GM23248 (cell line): ENCODE data around the gene KCNK1. TPM values are rescaled to one million over a fixed set of nuclear protein-coding genes. Genes with fewer than 3 reads are reported as not detected.

Experiments used
- DNase-seq: peaks from one replicate; pipeline ENCODE4 v3.0.0-alpha.2; 2015
- H2AFZ ChIP-seq: fragments of 200-600 bp; sonication (generic); 2 replicates; pipeline ENCODE4 v1.6.1; 2016; ENCODE audit warnings: antibody characterized with exemption
- H3F3A ChIP-seq: fragments of 200-600 bp; sonication (generic); 2 replicates; pipeline ENCODE4 v1.6.1; 2016; ENCODE audit warnings: mild to moderate bottlenecking, antibody characterized with exemption, mixed run types; ENCODE audit not compliant: insufficient read depth
- H3K27ac ChIP-seq: fragments of 200-600 bp; sonication (generic); 2 replicates; pipeline ENCODE4 v1.5.1; 2016; ENCODE audit warnings: mild to moderate bottlenecking
- H3K27me3 ChIP-seq: fragments of 200-600 bp; sonication (generic); replicated peaks from 2 replicates; pipeline ENCODE4 v1.6.1; 2016; ENCODE audit warnings: mild to moderate bottlenecking; ENCODE audit not compliant: insufficient read depth
- H3K36me3 ChIP-seq: fragments of 200-600 bp; sonication (generic); 2 replicates; pipeline ENCODE4 v1.6.1; 2016; ENCODE audit warnings: low read depth, mild to moderate bottlenecking
- H3K4me1 ChIP-seq: fragments of 200-600 bp; sonication (generic); 2 replicates; pipeline ENCODE4 v1.6.1; 2016; ENCODE audit warnings: mild to moderate bottlenecking; ENCODE audit not compliant: insufficient read depth
- H3K4me2 ChIP-seq: fragments of 200-600 bp; sonication (generic); one replicate; pipeline ENCODE4 v1.6.1; 2016; ENCODE audit warnings: mild to moderate bottlenecking; ENCODE audit not compliant: unreplicated experiment
- H3K4me3 ChIP-seq: fragments of 200-600 bp; sonication (generic); 2 replicates; pipeline ENCODE4 v1.5.1; 2016; ENCODE audit warnings: mild to moderate bottlenecking
- H3K79me2 ChIP-seq: fragments of 200-600 bp; sonication (generic); 2 replicates; pipeline ENCODE4 v1.6.1; 2016; ENCODE audit warnings: mild to moderate bottlenecking; ENCODE audit not compliant: insufficient read depth
- H3K9ac ChIP-seq: fragments of 200-600 bp; sonication (generic); 2 replicates; pipeline ENCODE4 v1.6.1; 2016; ENCODE audit warnings: mild to moderate bottlenecking
- H3K9me2 ChIP-seq: fragments of 200-600 bp; sonication (generic); 2 replicates; pipeline ENCODE4 v1.6.1; 2016; ENCODE audit warnings: mixed run types, mild to moderate bottlenecking, moderate library complexity; ENCODE audit not compliant: insufficient read depth
- H3K9me3 ChIP-seq: fragments of 200-600 bp; sonication (generic); one replicate; pipeline ENCODE4 v1.6.1; 2017; ENCODE audit warnings: low read depth
- H4K20me1 ChIP-seq: fragments of 200-600 bp; sonication (generic); 2 replicates; pipeline ENCODE4 v1.6.0; 2016; ENCODE audit not compliant: insufficient read depth
- EZH2 ChIP-seq: fragments of 200-600 bp; sonication (generic); IDR thresholded peaks from 2 replicates; pipeline ENCODE4 v1.6.1; 2018; ENCODE audit warnings: antibody characterized with exemption, mild to moderate bottlenecking; ENCODE audit not compliant: insufficient read depth, poor library complexity, severe bottlenecking
- EZH2phosphoT487 ChIP-seq: fragments of 200-600 bp; sonication (generic); IDR thresholded peaks from 2 replicates; pipeline ENCODE4 v1.6.1; 2018; ENCODE audit warnings: antibody characterized with exemption, moderate library complexity, mild to moderate bottlenecking, low read depth; ENCODE audit not compliant: insufficient read depth
- WGBS, 2 experiments: methylation state at CpG; one replicate each; pipeline ENCODE4 v1.1.6; 2015 to 2017; ENCODE audit warnings: low lambda C conversion rate in 2 of 2, low coverage in 1 of 2; ENCODE audit errors: missing lambda C conversion rate in 2 of 2; 5-methylcytosine and 5-hydroxymethylcytosine counted together
- in situ Hi-C: fragments of 300-500 bp; cut with MboI; formaldehyde crosslinking; loops from 2 replicates; pipeline ENCODE4 v1.15.0; 2020
- microRNA-seq: library from miRNA; unstranded; fragments of <30 nt; microRNA quantifications from one replicate; pipeline ENCODE4, GENCODE V29; 2016; ENCODE audit warnings: borderline number of aligned reads
- polyA plus RNA-seq: library from polyadenylated mRNA; unstranded; fragments of >200 nt; fragmentation: Nextera tagmentation; extraction: Ambion mirVana; gene quantifications from 2 replicates; pipeline ENCODE4 v1.2.1, GENCODE V29; 2016
- small RNA-seq: library from RNA; depleted of rRNA; stranded (forward); fragments of <200 nt; gene quantifications from one replicate; pipeline ENCODE3, GENCODE V24; 2014; ENCODE audit warnings: low read depth, low replicate concordance
- total RNA-seq: library from RNA; depleted of rRNA; stranded (reverse); fragments of >200 nt; shearing (Covaris generic); gene quantifications from 2 replicates; pipeline ENCODE4 v1.2.3, GENCODE V29; 2014

Gene KCNK1
- total and polyA plus RNA-seq, 2 experiments from 2014 or later: 4.0 to 4.2 TPM

DNA sequence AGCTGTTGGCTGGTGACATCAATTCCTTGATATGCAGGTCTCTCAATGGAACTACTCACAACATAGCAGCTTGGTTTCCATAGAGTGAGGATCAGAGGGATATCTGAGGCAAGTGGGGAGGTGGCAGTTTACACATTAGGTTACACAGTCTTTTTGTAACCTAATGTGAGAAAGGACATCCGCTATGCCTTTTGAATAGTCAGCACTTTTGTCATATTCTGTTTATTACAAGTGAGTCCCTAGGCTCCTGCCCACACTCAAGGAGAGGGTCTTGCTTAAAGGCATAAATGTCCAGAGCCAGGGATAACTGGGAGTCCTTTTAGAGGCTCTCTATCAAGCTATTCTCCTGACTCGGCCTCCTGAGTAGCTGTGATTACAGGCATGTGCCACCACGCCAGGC, 104.2 kb downstream of the KCNK1 start:
- no peaks in the 10 kb centered on the region for H3K36me3 ChIP-seq
- no peak for TF ChIP-seq EZH2
- TF ChIP-seq EZH2phosphoT487: no peak

DNA sequence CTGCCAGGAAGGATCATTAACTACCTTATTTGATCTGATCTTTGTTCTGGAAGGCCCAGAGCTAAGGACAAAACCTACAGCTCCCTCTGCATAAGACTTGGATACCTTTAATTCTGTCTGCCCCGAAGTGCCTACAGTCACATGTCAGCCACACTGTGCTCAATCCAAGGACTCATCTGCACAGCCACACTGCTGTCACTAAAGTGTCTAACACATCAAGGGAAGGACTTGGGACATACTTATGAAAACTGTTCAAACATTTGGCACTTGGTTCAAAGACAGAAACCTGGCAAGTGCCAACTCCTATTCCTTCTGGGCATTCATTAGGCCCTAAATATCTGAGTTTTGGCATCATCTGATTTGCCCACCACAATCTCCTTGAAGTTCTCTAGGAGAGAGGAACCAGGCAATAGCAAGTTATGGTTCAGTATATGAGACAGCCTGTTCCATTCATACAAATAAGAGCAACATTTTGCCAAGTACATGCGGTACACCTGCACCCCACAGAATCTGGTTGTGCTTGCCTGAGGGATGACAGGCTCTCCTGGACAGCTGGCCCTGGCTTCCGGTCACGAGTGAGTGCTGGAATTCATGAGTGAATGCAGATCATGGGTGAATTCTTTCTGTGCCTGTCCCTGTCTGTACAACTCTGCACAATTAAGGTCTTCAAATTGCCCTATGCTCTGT, 105.9 kb downstream of the KCNK1 start:
- 34 to 37% methylated on average over 4 of the region's 4 CpGs for WGBS, 2 experiments
- H3K9ac ChIP-seq: no peak overlapping the region
- DNase-seq: no peak
- H3K9me2 ChIP-seq: no peaks in the 10 kb centered on the region
- no peaks in the 10 kb centered on the region for H3F3A ChIP-seq
- no peaks in the 10 kb centered on the region for H4K20me1 ChIP-seq
- H3K79me2 ChIP-seq: no peaks in the 10 kb centered on the region
- H3K4me1 ChIP-seq: no peaks in the 10 kb centered on the region
- no peak overlapping the region for H3K4me3 ChIP-seq
- H3K27ac ChIP-seq: no peak overlapping the region
- no peaks in the 10 kb centered on the region for H3K9me3 ChIP-seq
- no peaks in the 10 kb centered on the region for H3K27me3 ChIP-seq
- H3K4me2 ChIP-seq: no peak overlapping the region
- in situ Hi-C loops: no loop called here
- TF ChIP-seq EZH2phosphoT487 (no peak), EZH2 (no peak)
- no peak overlapping the region for H2AFZ ChIP-seq
- no peaks in the 10 kb centered on the region for H3K36me3 ChIP-seq

More for the DNA sequence above, 104.2 kb downstream of the KCNK1 start:
- Histone ChIP-seq H3K9me2 (no peaks in the 10 kb centered on the region), H3F3A (no peaks in the 10 kb centered on the region), H3K9ac (no peak overlapping the region), H3K27ac (no peak overlapping the region), H4K20me1 (no peaks in the 10 kb centered on the region), H3K4me1 (no peaks in the 10 kb centered on the region), H3K27me3 (no peaks in the 10 kb centered on the region), H3K79me2 (no peaks in the 10 kb centered on the region), H3K9me3 (no peaks in the 10 kb centered on the region), H3K4me3 (no peak overlapping the region), H2AFZ (no peak overlapping the region), H3K4me2 (no peak overlapping the region)
- in situ Hi-C loops: no loop called here
- DNase-seq: no peak
- WGBS, 2 experiments: 50 to 64% methylated on average over 3 of the region's 3 CpGs

- 15 to 17% methylated on average over 4 of the region's 4 CpGs for WGBS, 2 experiments
- in situ Hi-C loops: no loop called here
- Histone ChIP-seq H4K20me1 (no peaks in the 10 kb centered on the region), H3K4me3 (no peak overlapping the region), H3K9me3 (no peaks in the 10 kb centered on the region), H3K27me3 (no peaks in the 10 kb centered on the region), H3K4me2 (no peak overlapping the region), H3K9me2 (no peaks in the 10 kb centered on the region), H3K9ac (no peak overlapping the region), H3K4me1 (no peaks in the 10 kb centered on the region), H2AFZ (no peak overlapping the region), H3F3A (no peaks in the 10 kb centered on the region), H3K36me3 (no peaks in the 10 kb centered on the region), H3K27ac (no peak overlapping the region), H3K79me2 (no peaks in the 10 kb centered on the region)
- DNase-seq: no peak
- TF ChIP-seq EZH2phosphoT487 (no peak), EZH2 (no peak)
These were observed 107.2 kb downstream of the KCNK1 start for GRCh38 chr1:233721004-233721595.

Small RNA genes within 50 kb of the gene (microRNA-seq; reads per million reads assigned to microRNA genes)
- not detected for gene MIR4427

Small RNA genes within 50 kb of the gene (small RNA-seq; reads per million reads assigned to genes)
- not detected for gene MIR4427
